Breast epithelium (tissue), 4 donors: ENCODE results near the gene GRIN2C. TPM values are rescaled to one million over a fixed set of nuclear protein-coding genes. Genes with fewer than 3 reads are reported as not detected.

ENCODE experiments used
- DNase-seq, 2 donors: peaks; one replicate each; pipeline ENCODE4 v3.0.0-alpha.2; 2019; ENCODE audit warnings: low spot score in 2 of 2
- H3K27ac ChIP-seq, 2 donors: fragments of 200-600 bp; sonication (generic) in 1 of 2; one replicate each; pipeline ENCODE4 v1.5.1; 2016 to 2019; ENCODE audit warnings: mild to moderate bottlenecking in 1 of 2
- H3K27me3 ChIP-seq, 2 donors: fragments of 200-600 bp; sonication (generic) in 1 of 2; one replicate each; pipeline versions ENCODE4 v1.5.1 to v1.6.0; 2017 to 2019; ENCODE audit warnings: control low read depth in 1 of 2, mild to moderate bottlenecking in 1 of 2
- H3K36me3 ChIP-seq: fragments of 200-600 bp; one replicate; pipeline ENCODE4 v1.5.1; 2019
- H3K4me1 ChIP-seq, 2 donors: fragments of 200-600 bp; sonication (generic); one replicate each; pipeline ENCODE4 v1.5.1; 2016 to 2019; ENCODE audit warnings: control low read depth in 1 of 2
- H3K4me3 ChIP-seq, 3 donors: fragments of 200-600 bp; sonication (generic); 1 replicate in 2 of 3; 2 replicates in 1 of 3; pipeline ENCODE4 v1.5.1; 2016 to 2019; ENCODE audit warnings: mild to moderate bottlenecking in 3 of 3, moderate library complexity in 2 of 3
- H3K9me3 ChIP-seq, 2 donors: fragments of 200-600 bp; sonication (generic) in 1 of 2; one replicate each; pipeline ENCODE4 v1.5.1; 2016 to 2019; ENCODE audit warnings: control low read depth in 1 of 2
- CTCF ChIP-seq, 3 donors: fragments of 450-650 bp; IDR thresholded peaks; one replicate each; pipeline ENCODE4 v1.5.1; 2016 to 2017; ENCODE audit warnings: antibody characterized with exemption in 3 of 3, mild to moderate bottlenecking in 3 of 3, moderate library complexity in 3 of 3
- POLR2A ChIP-seq: fragments of 450-650 bp; IDR thresholded peaks from one replicate; pipeline ENCODE4 v1.6.1; 2016; ENCODE audit warnings: antibody characterized with exemption, mild to moderate bottlenecking, moderate library complexity
- POLR2AphosphoS5 ChIP-seq, 3 donors: sonication (generic); formaldehyde crosslinking; IDR thresholded peaks; one replicate each; pipeline ENCODE4 v1.6.1; 2017; ENCODE audit warnings: antibody characterized with exemption in 3 of 3
- intact Hi-C: fragments of 100-400 bp; cut with DNase I; formaldehyde crosslinking; loops from one replicate; pipeline ENCODE4 v1.15.1; 2023; ENCODE audit warnings: low total_unique reads
- total RNA-seq, 3 donors: library from RNA; depleted of rRNA; stranded (reverse); fragments of >200 nt; gene quantifications; one replicate each; pipeline ENCODE4 v1.1.0, GENCODE V29; 2016

The GRIN2C gene
- total RNA-seq, 3 donors from 2014 or later: 0.48 TPM; not detected in 2

- no peak for DNase-seq
- H3K4me1 ChIP-seq: no peaks in the 10 kb centered on the region
- H3K9me3 ChIP-seq: no peaks in the 10 kb centered on the region
- H3K27ac ChIP-seq: no peak overlapping the region
- TF ChIP-seq POLR2AphosphoS5 (IDR thresholded peaks at IDR 0.05): no peak
- no peak for TF ChIP-seq CTCF (IDR thresholded peaks at IDR 0.05)
- TF ChIP-seq POLR2A: no peak
- no peaks in the 10 kb centered on the region for H3K36me3 ChIP-seq
- no peak overlapping the region for H3K4me3 ChIP-seq
- intact Hi-C loops: no loop called here
- H3K27me3 ChIP-seq: no peaks in the 10 kb centered on the region
Measured at GRCh38 chr17:74815550-74816370, 43.9 kb downstream of the GRIN2C start.

GRCh38 chr17:74815067-74815466 is 44.6 kb downstream of the GRIN2C start:
- TF ChIP-seq POLR2AphosphoS5 (IDR thresholded peaks at IDR 0.05) (no peak), POLR2A (no peak), CTCF (IDR thresholded peaks at IDR 0.05) (no peak)
- no peak overlapping the region for H3K4me3 ChIP-seq
- intact Hi-C loops: no loop called here
- no peaks in the 10 kb centered on the region for H3K27me3 ChIP-seq
- no peak for DNase-seq
- no peak overlapping the region for H3K27ac ChIP-seq
- H3K36me3 ChIP-seq: no peaks in the 10 kb centered on the region
- no peaks in the 10 kb centered on the region for H3K4me1 ChIP-seq
- H3K9me3 ChIP-seq: no peaks in the 10 kb centered on the region

GRCh38 chr17:74814453-74814852 is 45.2 kb downstream of the GRIN2C start:
- intact Hi-C loops: no loop called here
- H3K4me1 ChIP-seq: no peaks in the 10 kb centered on the region
- no peak for TF ChIP-seq CTCF (IDR thresholded peaks at IDR 0.05)
- no peak for TF ChIP-seq POLR2A
- no peak for TF ChIP-seq POLR2AphosphoS5 (IDR thresholded peaks at IDR 0.05)
- no peaks in the 10 kb centered on the region for H3K36me3 ChIP-seq
- DNase-seq: no peak
- H3K9me3 ChIP-seq: no peaks in the 10 kb centered on the region
- no peaks in the 10 kb centered on the region for H3K27me3 ChIP-seq
- H3K4me3 ChIP-seq: no peak overlapping the region
- H3K27ac ChIP-seq: no peak overlapping the region

- TF ChIP-seq CTCF (IDR thresholded peaks at IDR 0.05): no peak
Measured at GRCh38 chr17:74812109-74813009, 47.3 kb downstream of the GRIN2C start.

More at GRCh38 chr17:74812109-74813009, 47.3 kb downstream of the GRIN2C start:
- Histone ChIP-seq H3K9me3 (no peaks in the 10 kb centered on the region), H3K4me1 (no peaks in the 10 kb centered on the region), H3K27ac (no peak overlapping the region), H3K4me3 (no peak overlapping the region), H3K36me3 (no peaks in the 10 kb centered on the region), H3K27me3 (no peaks in the 10 kb centered on the region)
- no peak for DNase-seq
- intact Hi-C loops: no loop called here
